ENCODE data around the gene CPNE2. TPM values are rescaled to one million over a fixed set of nuclear protein-coding genes. Genes with fewer than 3 reads are reported as not detected.

CPNE2 gene
- total RNA-seq, 1 donor: 20.3 TPM

GRCh38 chr16:57089406-57089805, 3.0 kb upstream of the CPNE2 start:
- DNase-seq (ENCODE audit: low read depth): no peak
- TF ChIP-seq, protein P1, sequence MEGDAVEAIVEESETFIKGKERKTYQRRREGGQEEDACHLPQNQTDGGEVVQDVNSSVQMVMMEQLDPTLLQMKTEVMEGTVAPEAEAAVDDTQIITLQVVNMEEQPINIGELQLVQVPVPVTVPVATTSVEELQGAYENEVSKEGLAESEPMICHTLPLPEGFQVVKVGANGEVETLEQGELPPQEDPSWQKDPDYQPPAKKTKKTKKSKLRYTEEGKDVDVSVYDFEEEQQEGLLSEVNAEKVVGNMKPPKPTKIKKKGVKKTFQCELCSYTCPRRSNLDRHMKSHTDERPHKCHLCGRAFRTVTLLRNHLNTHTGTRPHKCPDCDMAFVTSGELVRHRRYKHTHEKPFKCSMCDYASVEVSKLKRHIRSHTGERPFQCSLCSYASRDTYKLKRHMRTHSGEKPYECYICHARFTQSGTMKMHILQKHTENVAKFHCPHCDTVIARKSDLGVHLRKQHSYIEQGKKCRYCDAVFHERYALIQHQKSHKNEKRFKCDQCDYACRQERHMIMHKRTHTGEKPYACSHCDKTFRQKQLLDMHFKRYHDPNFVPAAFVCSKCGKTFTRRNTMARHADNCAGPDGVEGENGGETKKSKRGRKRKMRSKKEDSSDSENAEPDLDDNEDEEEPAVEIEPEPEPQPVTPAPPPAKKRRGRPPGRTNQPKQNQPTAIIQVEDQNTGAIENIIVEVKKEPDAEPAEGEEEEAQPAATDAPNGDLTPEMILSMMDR (IDR thresholded peaks at IDR 0.05; ENCODE audit: insufficient read depth, low read length): no peak
- H3K4me3 ChIP-seq (ENCODE audit: low read depth, low read length): no peak overlapping the region

DNA sequence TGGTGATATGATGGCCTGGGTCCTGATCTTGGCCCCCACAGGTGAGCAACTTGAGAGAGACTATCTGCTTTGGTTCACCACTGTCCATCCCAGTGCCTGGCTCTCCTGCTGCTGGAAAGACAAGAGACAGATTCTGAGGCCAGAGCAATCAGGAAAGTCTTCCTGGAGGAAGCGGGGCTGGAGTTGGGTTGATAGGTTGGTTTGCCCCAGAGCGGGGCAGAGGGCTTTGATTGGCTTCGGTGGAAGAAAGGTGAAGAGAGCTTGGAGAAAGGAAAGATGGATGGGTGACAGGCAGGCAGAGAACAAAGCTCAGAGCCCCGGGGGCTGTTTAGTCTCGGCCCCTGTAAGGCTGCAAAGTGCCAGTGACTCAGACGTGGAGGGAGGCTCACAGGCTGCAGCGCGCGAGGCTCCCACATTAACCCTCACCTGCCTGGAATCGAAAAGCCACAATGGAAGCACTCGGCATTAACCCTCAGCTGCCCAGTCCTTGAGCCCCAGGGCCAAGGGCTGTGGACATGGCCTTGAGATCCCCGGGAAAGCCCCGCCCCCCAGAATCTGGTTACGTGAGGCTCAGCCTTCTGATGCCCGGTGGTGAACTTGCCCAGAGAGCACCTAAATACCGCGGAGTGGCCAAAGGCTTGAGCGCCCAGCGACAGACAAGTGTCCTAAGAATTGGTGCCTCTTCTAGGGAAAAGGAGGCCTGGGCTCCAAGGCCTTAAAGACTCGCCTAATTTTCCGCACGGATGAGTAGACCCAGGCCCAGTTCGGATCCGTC, 996 bp upstream of the CPNE2 start:
- H3K4me3 ChIP-seq (ENCODE audit: low read depth, low read length): peak overlapping the region; percentile 73
- TF ChIP-seq, protein P1 (IDR thresholded peaks at IDR 0.05; ENCODE audit: insufficient read depth, low read length): no peak
- DNase-seq (ENCODE audit: low read depth): peak; percentile 28

DNA sequence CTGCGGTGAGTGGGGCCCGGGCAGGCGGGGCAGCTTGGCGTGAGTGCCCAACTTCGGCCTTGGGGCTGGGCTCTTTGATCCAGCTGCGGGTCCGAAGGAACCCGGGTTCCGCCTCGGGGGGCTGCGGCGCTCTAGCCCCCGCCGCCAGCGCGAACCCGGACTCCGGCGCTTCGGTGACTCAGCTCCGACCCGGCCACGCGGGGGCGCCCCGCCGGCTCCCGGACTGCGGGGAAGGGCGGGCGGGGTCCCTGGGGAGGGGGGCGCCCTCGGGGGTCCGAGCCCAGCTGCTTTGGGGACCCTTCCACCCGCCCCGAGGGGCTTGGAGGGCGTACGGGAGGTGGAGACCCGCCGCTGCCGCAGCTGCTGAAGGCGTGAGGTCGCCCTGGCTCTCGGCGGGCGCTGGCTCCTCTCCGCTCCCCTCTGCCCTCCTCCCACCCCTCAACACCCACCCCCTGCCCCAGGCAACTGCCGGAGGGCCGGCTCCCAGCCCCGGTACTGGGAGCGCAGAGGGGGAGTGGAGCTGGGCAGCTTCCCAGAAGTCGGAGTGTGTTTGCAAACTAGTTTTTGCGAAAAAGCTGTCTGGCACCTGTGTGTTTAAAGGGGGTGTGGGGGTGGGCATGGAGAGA, 516 bp downstream of the CPNE2 start:
- TF ChIP-seq, protein P1 (IDR thresholded peaks at IDR 0.05; ENCODE audit: insufficient read depth, low read length): peak; percentile 35
- DNase-seq (ENCODE audit: low read depth): no peak
- peak overlapping the region; percentile 73 for H3K4me3 ChIP-seq (ENCODE audit: low read depth, low read length)

DNA sequence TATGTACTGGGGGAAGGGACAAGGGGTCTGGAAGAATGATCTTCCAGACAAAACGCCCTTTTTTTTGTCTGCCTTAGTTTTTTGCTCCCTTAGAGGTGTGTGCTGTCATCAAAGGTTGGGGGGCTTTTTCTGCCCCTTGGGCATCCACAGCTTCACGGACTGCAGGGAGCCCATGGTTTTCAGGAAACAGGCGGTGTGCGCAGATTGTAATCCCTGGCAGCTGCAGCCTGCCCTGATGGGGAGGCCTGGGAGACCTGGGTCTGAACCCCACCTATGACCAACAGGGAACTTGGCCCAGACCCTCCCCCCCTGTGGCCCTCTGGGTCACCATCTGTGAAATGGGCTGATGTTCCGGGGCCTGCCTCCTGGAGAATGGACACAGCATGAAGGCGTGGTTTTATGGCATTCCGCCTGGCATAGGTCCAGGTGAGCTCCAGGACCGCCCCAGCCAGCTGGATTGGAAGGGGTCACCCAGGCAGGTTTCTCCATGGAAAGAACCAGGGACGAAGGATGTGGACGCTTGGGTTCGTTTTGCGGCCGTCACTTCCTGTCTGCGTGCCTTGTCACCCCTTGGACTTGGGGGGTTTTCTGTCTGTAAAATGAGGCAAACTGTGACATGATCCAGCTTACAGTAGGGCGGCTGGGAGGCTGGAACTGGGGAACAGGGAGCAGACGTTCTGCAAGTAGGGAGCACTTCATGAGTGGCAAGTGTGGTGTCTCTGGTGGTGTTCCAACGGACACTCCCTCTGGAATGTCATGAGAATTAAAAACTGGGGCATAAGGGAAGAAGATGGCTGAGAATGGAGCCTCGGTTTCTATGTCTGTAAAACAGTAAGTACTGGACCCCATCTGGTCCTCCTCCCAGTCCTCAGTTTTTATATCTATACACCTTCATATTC, 1.5 kb downstream of the CPNE2 start:
- TF ChIP-seq, protein P1 (IDR thresholded peaks at IDR 0.05; ENCODE audit: insufficient read depth, low read length): no peak
- H3K4me3 ChIP-seq (ENCODE audit: low read depth, low read length): peak overlapping the region; percentile 73
- no peak for DNase-seq (ENCODE audit: low read depth)

GRCh38 chr16:57094911-57095310, 2.5 kb downstream of the CPNE2 start:
- TF ChIP-seq, protein P1 (IDR thresholded peaks at IDR 0.05; ENCODE audit: insufficient read depth, low read length): no peak
- H3K4me3 ChIP-seq (ENCODE audit: low read depth, low read length): no peak overlapping the region
- no peak for DNase-seq (ENCODE audit: low read depth)

GRCh38 chr16:57096192-57096591, 3.8 kb downstream of the CPNE2 start:
- TF ChIP-seq, protein P1 (IDR thresholded peaks at IDR 0.05; ENCODE audit: insufficient read depth, low read length): no peak
- no peak overlapping the region for H3K4me3 ChIP-seq (ENCODE audit: low read depth, low read length)
- no peak for DNase-seq (ENCODE audit: low read depth)

All from fibroblast of the aortic adventitia (primary cell).